Measurements from ENCODE around the gene MYO6.

The MYO6 gene

DNA sequence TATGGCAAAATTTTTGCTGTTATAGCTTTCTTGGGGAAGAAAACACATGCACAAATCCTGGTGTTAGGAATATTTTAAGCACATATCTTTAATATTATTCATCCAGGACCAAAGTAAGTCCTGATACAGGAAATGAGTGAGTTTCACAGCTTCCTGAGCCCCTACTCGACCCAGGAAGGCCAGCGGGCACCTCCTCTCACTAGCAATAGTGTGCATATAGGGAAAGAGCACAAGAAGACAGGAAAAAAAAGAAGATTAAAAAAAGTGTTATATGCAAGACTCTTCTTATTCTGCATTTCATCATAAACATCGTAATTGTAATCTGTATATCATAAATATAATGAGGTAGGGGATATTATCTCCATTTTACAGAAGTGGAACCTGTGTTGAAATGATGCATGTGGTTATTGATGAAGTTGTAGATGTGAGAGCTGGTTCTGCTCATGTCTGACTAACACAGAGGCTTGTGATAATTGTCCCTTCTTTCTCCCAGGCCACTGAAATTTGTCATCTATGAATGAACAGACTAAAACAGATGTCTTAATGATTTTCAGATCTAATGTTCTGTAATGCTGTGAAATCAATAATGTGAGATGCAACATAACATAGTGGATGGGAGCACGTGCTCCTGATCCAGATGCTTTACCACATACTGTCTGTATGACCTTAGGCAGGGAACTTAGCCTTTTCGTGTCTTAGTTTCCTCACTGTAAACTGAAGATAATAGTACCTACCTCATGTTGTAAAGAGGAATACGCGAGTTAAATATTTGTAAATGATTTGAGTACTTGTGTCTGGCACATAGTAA is 101.2 kb downstream of the MYO6 start:
- in situ Hi-C loops (cut with HindIII; ENCODE audit: low sequenced_read_pairs): no loop called here
- DNase-seq (ENCODE audit: low read depth, low spot score): no peak
- H3K4me3 ChIP-seq (ENCODE audit: low read depth, low read length): no peak overlapping the region
- TF ChIP-seq, protein P1, sequence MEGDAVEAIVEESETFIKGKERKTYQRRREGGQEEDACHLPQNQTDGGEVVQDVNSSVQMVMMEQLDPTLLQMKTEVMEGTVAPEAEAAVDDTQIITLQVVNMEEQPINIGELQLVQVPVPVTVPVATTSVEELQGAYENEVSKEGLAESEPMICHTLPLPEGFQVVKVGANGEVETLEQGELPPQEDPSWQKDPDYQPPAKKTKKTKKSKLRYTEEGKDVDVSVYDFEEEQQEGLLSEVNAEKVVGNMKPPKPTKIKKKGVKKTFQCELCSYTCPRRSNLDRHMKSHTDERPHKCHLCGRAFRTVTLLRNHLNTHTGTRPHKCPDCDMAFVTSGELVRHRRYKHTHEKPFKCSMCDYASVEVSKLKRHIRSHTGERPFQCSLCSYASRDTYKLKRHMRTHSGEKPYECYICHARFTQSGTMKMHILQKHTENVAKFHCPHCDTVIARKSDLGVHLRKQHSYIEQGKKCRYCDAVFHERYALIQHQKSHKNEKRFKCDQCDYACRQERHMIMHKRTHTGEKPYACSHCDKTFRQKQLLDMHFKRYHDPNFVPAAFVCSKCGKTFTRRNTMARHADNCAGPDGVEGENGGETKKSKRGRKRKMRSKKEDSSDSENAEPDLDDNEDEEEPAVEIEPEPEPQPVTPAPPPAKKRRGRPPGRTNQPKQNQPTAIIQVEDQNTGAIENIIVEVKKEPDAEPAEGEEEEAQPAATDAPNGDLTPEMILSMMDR (IDR thresholded peaks at IDR 0.05; ENCODE audit: low read depth, low read length): no peak

- no peak overlapping the region for H3K4me3 ChIP-seq (ENCODE audit: low read depth, low read length)
- TF ChIP-seq, protein P1 (IDR thresholded peaks at IDR 0.05; ENCODE audit: low read depth, low read length): no peak
- DNase-seq (ENCODE audit: low read depth, low spot score): peak; percentile 33
- in situ Hi-C loops (cut with HindIII; ENCODE audit: low sequenced_read_pairs): no loop called here
These were observed 103.7 kb downstream of the MYO6 start for GRCh38 chr6:75852721-75853120.

DNA sequence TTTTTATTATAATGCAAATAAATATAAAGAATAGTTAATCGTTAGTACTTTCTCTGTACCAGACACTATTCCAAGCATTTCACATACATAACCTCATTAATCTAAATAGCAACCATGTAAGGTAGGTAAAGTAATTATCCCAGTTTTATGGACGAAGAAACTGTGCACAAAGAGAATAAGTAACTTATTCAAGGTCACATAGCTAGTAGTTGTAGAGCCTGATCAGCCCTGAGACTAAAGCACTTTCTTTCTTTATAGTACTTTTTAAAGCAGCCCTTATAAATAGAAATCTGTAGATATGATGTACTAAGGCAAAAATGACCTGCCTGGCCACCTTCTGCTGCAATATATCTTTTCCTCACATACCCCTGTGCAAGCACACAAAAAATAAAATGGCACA is 104.8 kb downstream of the MYO6 start:
- TF ChIP-seq, protein P1 (IDR thresholded peaks at IDR 0.05; ENCODE audit: low read depth, low read length): no peak
- no peak overlapping the region for H3K4me3 ChIP-seq (ENCODE audit: low read depth, low read length)
- no peak for DNase-seq (ENCODE audit: low read depth, low spot score)
- in situ Hi-C loops (cut with HindIII; ENCODE audit: low sequenced_read_pairs): no loop called here

GRCh38 chr6:75855052-75855451 is 106.0 kb downstream of the MYO6 start:
- DNase-seq (ENCODE audit: low read depth, low spot score): peak; percentile 80
- TF ChIP-seq, protein P1 (IDR thresholded peaks at IDR 0.05; ENCODE audit: low read depth, low read length): peak; percentile 59
- no peak overlapping the region for H3K4me3 ChIP-seq (ENCODE audit: low read depth, low read length)
- in situ Hi-C loops (cut with HindIII; ENCODE audit: low sequenced_read_pairs): no loop called here

DNA sequence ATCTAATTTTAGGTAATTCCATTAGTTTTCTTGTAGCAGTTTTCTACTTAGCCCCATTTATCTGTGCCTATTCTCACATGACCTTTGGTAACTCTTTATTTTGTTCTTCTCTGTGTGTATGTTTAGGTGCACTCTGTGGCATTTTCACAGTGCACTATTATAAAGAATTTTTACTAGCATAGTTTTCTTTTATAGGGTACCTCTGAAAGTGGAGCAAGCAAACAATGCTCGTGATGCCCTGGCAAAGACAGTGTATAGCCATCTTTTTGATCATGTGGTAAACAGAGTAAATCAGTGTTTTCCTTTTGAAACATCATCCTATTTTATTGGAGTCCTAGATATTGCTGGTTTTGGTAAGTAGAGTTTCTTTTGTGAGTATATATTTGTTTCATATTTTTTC is 107.9 kb downstream of the MYO6 start:
- TF ChIP-seq, protein P1 (IDR thresholded peaks at IDR 0.05; ENCODE audit: low read depth, low read length): no peak
- no peak overlapping the region for H3K4me3 ChIP-seq (ENCODE audit: low read depth, low read length)
- no peak for DNase-seq (ENCODE audit: low read depth, low spot score)
- in situ Hi-C loops (cut with HindIII; ENCODE audit: low sequenced_read_pairs): no loop called here

- no peak for DNase-seq (ENCODE audit: low read depth, low spot score)
- TF ChIP-seq, protein P1 (IDR thresholded peaks at IDR 0.05; ENCODE audit: low read depth, low read length): no peak
- H3K4me3 ChIP-seq (ENCODE audit: low read depth, low read length): no peak overlapping the region
- in situ Hi-C loops (cut with HindIII; ENCODE audit: low sequenced_read_pairs): no loop called here
These were observed 114.0 kb downstream of the MYO6 start for GRCh38 chr6:75863001-75863400.
